ENCODE data around the gene ZMYND10.

Gene ZMYND10

DNA sequence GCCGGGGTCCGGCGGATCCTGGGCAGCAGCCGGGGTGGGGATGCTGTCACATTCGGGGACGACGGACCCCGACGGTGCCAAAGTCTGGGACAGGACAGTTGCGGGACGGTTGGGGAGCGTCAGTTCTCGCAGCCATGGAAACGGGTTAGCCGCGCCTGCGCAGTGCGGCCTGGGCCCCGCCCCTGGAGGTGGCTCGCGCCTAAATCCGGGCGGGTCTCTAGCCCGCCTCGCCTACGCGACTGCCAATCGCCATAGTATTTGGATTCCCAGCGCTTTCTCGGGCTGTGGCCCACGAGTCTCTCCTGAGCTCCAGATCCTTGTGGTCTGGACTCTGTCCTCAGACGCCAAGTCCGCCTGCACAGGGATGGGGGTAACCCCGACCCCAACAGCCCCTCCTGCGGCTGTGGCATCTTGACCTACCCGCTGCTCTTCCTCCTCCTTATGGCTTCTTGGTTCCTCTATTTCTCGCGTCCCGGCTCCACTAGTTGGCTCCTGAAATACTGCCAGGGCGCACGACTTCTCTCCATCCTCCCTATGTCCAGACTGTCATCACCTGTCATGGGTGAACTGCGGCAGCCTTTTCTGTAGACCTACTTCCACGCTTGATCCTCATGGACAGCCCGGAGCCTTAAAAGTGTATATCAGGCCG is at the start of gene ZMYND10:
ZMYND10 (minus strand) TSS at position 147 of the 649 bp plus-strand sequence. CDS start 153 bp downstream, outside the sequence.
- peak; percentile 20 for DNase-seq

DNA sequence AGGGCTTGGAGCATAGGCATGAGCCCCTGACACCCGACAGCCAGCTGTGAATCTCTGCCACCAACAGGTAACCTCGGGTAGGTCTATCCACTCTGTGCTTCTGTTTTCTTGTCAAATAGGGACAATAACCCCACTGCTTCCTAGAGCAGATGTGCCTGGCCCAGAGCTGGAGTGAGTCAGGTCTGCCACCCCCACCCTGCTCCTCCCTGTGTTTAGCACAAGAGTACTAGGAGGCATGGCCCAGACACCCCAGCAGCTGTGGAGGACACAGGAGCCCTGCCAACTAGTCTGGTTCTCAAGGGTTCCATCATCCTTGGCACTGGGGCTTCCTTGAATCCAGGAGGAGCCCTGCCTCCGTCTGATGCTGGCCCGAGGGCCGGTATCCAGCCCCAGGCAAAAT is 47.5 kb upstream of the ZMYND10 start:
- no peak for DNase-seq

DNA sequence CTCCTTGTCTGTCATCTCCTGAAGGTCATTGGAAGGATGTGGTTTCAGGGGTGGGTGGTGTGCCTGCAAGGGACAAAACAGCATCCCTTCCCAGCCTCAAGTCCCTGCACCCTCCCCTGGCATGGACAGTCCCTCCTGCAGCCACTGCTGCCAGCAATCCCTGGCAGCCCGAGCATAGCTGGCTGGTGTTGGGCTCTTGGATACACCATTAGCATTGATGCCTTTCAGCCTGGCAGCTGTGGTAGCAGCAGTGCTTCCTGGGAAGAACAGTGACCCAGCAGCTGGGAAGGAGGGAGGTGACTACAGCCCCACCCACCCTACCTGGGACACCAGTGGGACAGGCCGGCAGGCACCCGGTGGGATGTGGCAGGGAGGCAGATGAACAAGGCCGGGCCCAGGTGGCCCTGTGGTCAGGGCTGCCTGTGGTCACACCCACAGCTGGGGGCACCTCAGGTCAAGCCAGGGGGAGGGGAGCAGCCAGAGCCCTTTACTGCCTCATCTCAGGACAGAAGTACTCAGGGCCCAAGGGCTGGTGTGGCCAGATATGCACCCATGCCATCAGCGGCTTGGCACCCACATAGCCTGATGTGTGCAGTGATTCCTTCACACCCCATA is 46.7 kb upstream of the ZMYND10 start:
- DNase-seq, result no peak

DNA sequence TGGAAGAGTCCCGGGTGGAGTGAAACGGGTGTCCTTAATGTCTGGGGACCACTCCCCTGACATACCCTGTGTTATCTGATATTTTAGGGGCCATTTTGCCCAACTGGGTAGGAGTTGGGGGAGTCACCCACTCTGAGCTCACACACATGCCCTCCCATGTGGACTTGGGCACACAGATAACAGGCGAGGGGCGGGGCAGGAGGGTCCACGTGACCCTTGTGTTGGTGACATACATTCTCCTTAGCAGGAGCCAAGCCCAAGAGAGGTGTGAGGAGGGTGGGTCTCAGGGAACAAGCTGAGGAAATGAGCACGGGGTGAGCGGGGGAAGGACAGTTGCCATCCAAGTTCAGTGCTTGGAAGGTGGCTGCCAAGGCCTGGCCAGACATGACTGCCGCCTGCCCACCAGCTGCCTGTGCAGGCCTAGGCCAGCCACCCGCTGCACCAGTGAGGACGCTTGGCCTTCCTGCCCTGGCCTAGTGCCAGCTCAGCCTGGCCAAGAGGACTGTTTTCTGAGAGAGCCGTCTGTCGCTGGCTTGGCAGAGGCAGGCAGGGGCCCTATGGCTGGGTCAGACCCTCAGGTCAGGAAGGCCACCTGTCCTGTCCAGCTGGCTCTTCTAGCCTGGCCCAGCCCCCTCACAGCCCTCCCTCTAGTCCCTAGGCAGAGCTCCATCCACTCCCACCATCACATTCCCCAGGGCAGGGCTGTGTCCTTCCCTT is 45.1 kb upstream of the ZMYND10 start:
- peak; percentile 51 for DNase-seq

DNA sequence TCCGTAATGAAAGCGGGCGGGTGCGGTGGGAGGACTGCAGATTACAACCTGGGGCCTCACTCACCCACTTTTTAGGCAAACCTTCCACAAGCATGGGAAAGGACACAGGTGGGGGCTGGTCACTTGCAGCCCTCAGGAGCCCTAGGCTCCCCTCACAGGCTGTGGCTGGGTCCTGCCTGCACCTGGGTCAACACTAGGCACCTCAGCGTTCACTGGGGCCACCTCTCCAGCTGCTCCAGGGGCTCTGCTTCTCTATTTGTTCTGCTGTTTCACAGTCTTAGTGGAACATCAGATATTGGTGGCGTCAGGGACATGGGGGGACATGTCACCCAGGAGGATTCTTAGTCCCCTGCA is 43.9 kb upstream of the ZMYND10 start:
- no peak for DNase-seq

DNA sequence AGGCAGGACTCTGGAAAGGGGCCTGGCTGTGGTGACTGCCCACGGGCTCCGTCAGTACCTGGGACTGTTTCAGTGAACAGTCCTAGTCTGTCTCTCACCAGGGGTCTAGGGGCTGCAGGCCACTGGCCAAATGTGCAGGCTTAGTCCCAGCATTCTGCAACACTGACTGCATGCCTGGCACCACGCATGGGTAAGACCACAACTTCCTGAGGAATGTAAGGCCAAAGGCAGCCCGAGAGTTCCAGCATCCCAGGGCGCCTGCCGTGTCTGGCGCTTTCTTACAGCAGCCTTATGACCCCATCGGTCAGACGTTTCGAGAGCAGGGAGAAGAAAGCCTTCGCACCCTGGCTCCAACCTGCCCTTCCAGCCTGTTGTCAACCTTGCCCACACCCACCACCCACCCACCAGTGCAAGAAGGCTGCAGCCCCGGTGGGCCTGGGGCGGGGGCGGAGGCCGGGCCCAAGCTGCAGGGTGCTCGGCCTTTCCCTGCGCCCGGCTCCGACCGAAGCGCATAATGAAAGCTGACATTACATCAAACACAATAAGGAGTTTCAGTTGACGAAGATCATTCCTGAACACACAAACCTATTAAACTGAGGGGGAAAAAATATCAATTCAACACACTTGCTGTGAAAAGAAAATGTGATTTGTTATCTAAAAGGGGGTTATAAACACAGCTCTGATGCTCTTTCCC is 43.3 kb upstream of the ZMYND10 start:
- DNase-seq, result no peak

DNA sequence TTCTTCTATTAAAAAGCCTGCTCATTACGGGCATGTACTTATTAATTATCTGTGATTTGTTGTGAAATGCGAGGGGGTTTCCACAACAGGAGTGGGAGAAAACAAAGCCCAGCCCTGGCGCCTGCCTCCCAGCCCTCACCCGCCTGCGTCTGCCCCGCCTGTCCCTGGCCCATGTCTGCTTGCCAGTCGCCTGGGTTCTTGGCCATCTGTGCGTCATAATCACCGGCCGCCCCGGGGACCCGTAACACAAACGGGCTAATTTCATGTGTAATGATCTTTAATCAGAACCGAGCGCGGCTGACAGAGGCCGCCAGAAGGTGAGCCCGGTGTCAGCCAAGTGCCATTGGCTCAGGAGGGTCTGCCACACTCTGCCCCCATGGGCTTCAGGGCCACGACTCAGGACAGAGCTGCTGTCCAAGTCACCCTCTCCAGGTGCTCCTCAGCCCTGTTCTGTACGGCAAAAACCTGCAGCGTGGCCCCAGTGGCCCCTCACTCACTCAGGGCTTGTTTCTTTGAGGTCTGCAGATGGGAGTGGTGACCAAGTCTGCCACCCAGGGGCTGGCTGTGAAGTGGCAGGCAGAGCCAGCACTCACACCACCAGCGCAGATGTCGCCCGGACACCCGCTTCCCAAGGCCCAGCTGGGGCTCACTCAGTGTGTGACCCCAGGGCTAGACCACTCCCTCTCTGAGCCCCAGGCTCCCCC is 42.6 kb upstream of the ZMYND10 start:
- peak; percentile 13 for DNase-seq

DNA sequence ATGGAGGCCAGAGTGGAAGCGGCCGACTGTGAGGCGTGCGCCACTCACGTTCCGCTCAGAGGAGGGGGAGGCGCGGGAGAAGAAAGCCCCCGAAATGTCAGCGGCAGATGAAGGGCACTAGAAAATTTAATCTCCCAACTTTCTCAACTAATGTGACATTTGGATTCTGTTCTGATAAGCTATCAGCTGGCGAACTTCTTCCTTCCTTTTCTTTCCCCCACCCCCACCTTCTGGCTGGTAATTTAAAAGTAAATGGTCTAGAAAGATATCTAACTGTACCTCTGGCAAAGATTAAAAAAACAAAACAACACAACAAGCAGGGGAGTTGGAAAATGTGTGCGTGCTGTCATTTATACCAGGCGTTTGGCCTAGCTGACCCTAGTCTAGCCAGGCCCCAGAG is 40.2 kb upstream of the ZMYND10 start:
- DNase-seq, result no peak

DNA sequence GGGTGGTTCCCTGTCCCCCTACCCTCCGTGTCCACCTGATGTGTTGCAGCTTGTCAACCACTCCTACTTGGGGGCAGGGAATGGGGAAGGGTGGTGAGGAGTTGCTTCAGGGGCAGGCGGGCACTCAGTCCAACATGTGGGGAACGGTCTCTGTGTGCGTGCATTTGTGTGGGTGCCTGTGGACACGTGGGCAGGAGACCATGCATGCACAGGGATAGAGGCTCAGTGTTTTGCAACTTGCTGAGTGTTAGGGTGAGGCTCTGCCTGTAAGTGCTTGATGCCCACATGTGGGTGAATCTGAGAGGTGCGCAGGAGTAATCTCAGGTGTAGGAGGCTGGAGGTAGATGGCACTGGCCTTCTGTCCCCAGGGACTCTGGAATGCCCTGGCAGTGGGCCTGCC is 38.2 kb upstream of the ZMYND10 start:
- DNase-seq, result no peak

DNA sequence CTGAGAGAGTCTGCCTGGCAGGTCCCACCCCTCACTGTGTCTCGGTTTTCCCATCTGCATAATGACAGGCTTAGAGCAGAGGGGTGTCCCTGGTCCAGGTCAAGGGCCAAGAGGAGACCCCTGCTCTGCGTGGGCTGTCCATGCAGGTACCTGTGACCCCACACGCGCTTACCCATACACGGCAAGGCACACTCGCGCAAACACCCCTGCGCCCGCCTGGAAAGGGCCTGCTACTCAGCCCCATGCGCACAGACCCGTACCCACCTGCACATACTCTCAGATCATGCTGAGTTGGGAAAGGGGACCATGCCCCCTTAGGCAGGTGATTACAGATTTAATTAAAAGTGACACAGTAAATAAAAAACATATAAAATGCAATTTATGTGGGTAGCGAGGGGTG is 37.2 kb upstream of the ZMYND10 start:
- no peak for DNase-seq

DNA sequence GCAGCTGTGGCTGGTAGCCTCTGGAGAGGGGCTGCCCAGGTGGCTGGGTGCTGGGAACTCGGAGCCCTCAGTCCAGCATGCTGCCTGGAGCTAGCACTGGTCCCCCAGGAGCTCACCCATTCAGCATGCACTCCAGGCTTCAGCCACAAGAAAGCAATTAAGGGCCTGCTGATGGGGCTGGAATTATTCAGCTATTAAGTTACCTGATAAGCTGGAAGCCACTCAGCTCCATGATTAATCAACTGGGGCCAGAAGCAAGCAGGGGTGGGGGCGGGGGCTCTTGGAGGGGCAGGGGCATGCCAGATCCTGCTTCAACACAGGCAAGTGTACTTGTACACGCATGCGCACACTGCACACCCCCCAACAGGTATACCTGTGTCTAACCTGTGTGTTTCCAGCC is 35.9 kb upstream of the ZMYND10 start:
- peak; percentile 22 for DNase-seq

DNA sequence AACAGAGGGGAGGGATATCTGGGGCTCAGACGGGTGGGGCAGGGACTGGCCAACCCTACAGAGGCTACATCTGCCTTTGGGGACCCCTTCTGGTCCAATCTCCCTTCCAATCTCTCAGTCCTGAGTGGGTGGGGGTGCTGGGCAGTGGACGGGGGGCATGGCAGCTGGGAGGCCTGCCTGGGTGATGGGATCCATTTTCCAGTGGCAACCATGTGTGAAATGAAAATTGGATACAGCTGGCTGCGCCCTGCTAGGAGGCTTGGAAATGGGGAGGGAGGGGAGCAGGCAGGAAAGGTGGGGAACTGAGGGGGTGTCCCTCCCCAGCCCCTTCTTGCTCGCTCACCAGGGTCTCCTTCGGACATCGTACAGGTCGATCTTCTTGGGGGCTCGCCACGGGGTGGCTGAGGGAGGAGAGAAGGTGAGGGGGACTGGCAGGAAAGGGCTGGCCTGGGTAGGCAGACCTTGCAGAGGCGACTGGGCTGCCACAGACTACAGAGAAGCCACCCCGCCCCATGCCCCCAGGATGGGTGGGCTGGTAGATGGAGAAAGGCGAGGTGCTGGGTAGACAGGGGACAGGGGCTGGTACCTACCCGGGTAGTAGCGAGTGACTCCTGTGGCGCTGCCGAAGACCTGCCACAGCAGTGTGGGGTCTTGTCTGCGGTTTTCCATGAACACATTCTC is 35.0 kb upstream of the ZMYND10 start:
- no peak for DNase-seq

DNA sequence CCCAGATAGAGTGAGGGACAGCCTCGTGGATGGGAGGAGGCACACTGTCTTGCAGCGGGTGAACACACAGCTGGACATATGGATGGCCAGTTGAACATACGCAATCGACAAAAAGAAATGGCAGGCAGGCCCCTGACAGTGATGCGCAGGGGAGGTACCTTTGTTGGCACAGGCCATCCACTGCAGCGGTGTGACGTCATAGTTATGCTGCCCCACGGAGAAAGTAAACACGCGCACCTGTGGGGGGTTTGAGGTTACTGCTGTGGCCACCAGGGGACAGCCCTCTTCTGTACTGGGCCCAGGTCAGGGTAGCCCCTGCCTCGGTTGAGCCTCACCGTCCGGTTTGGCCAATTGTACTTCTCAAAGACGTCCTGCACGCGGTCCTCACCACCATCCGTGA is 33.2 kb upstream of the ZMYND10 start:
- no peak for DNase-seq

DNA sequence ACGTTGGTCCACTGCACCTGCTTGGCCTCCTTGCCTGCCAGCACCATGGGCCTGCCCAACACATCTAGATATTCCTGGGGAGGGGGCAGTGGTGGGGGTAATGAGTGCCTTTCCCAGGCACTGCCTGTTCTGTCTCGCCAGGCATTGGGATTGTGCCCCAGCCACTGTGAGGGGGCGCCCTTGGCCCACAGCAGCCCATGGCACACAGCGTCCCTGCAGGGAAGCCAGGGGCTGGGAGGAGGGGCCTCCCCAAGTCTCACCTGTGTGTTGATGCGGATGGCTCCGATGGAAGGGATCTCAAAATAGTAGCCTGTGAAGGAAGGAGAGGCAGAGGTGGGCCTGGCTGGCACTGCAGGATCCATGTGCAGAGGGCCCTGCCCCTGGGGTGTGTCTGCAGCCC is 32.5 kb upstream of the ZMYND10 start:
- no peak for DNase-seq

DNA sequence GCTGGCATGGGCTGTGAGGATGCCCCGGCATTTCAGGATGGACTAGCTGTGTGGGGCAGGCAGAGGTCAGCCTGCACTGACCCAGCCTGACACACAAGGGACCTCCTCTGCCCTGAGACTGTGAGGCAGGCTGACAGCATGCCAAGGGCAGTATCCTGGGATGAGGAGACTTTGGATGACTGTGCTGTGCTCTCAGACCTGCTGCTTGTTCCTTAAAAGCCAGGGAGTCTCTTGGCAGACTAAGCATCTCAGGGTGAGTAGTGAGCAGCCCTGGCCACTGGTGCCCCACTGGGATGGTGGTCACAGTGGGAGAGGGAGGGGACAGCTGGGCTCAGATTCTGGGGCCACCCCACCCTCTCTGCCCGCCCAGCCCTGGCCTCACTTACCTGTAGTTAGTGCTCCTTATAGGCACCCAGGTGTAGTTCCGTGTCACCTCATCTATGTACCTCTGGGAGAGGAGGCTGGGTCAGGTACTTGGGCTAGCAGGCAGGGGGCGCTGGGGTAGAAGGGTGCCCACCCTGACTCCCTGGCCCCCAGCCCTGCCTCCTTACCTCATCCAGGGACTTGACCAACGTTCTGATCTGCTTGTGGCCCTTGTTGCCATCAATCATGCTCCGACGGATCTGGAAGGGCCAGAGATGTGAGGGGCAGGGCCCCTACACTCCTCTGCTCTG is 29.9 kb upstream of the ZMYND10 start:
- DNase-seq, result no peak

DNA sequence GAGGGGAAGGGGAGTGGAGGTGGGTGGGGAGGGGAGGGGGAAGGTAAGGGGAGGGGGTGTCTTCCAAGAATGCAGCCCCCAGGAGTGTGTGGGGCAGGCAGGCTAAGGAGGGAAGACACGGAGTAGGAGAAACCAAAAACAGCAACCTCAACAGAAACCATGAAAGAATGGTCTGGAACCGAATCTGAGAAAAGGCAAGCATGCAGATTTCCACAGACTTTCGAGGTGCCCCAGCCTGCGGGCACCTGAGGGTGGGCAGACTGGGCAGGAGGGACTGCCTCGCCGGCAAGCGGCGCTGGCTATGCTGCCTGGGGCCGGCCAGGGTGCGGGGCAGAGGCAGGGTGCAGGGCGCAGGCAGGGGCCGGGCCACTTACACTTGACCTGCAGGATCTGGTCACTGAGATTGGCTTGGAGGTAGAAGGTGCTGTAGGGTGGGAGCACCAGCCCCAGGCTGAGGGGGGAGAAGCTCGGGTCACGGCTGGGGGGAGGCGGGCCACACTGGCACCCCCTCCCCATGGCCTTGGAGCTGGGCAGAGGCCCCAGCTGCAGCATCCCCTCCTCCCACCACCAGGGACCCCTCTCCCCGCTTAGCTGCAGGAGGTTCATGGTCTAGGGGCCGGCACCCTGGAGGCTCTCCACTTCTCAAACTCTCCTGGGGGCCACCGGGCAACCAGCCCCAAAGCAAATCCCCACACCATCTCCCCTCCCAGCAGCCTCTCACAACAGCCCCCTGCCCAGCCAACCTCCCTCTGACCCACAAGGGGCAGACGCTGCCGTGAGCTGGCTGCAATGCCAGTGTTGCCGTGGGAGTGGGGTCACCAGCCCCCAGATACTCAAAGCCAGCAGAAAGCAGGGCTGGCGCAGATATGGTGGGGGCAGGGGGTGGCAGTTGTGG is 29.1 kb upstream of the ZMYND10 start:
- no peak for DNase-seq

DNA sequence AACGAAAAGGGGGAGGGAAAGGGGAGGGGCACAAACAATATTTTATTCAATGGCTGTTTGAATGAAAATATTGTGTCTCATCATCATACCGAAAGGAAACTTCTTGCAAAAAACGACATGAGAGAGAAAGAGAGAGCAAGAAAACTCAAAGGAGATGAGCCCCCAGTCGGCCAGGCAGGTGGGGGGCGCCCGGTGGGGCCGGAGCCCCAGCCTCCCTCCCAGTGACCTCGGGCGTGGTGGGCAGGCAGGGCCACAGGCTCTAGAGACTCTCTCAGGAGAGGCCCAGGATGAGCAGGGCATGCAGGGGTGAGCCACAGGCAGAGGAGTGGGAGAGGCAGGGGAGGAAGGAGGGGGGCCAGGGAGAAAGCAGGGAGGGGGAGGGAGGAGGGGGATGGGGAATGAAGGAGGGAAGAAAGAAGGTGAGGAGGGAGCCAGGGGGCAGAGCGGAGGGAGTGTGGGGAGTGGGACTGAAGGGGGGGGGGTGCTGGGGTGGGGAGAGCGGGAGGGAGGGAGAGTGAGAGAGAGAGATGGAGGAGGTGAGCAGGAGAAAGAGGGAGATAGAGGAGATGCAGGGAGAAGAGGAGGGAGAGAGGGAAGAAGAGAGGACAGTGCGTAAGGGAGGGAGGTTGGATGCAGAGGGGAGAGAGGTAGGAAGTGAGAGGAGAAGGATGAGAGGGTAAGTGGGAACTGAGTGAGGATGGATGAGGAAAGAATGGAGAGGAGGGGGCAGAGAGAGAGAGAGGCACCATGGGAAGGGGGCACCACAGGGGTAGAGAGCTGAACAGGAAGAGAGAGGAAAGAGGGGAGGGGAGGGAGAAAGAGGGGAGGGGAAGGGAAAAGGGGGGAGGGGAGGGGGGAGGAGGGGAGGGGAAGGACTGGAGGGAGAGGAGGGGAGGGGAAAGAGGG is 27.9 kb upstream of the ZMYND10 start:
- no peak for DNase-seq

DNA sequence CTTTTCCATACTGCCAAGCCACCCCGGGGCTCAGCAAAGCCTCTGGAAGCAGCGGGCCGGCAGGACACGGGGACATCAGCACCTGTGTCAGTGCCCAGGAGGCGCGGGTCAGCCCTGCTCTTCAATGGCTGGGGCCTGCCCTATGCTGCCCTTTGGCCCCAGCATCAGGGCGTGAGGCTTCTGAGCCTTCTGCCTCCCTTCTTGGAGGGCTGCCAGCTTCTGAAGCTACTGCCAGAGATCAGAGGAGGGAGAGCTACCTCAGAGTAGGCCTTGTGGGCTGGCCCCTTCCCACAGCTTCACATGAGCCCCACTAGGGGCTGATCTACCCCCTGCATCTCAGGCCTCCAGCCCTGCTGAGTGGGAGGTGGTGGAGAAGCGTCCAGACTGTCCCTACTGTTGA is 26.8 kb upstream of the ZMYND10 start:
- no peak for DNase-seq

DNA sequence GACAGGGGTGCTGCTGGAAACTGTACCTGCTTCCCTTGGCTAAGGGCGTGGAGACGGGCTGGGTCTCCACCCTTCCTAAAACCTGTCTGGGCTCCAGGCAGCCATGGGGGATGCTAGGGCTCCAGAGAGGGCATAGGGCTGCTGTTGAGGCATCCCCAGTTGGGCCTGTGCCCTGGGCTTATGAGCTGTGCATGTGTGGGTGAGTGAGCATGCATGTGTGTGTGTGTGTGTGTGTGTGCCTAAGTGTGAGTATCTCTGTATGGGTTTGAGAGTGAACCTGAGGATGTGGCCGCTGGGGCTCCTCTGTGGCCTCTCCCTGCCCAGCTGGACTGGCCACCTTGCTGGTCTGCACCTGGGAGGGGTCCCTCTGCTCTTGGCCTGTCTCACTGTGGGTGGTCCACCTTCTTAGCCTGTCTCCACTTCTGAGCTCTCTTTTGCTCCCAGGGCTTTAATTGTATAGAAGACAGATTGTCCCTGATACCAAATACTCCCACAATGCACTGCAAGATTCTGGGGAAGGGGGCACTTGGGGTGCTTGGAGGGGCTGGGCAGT is 25.7 kb upstream of the ZMYND10 start:
- no peak for DNase-seq

Data from NCI-H510A treated with DMSO at 0.1 percent for 48 hours (cell line).